Stimulated activated CD8-positive, alpha-beta memory T cell treated with anti-CD3 and anti-CD28 coated beads, Interleukin-4, amount 100 ng/mL, for 1 hour (primary cell): ENCODE data around the gene AANAT.

Source experiments
- DNase-seq, 2 donors: peaks; one replicate each; pipeline ENCODE4 v3.0.0-alpha.2; 2020; ENCODE audit warnings: low read depth in 2 of 2, low spot score in 1 of 2

AANAT gene

GRCh38 chr17:76485569-76485968, 18.2 kb downstream of the AANAT start:
- no peak for DNase-seq

- DNase-seq, result no peak
Observed at GRCh38 chr17:76487451-76488192, 20.2 kb downstream of the AANAT start.

- DNase-seq, result no peak
Observed at GRCh38 chr17:76490112-76490710, 22.8 kb downstream of the AANAT start.

- no peak for DNase-seq
Observed at GRCh38 chr17:76491271-76492122, 24.1 kb downstream of the AANAT start.

GRCh38 chr17:76492123-76492988, 25.0 kb downstream of the AANAT start:
- DNase-seq, result no peak

GRCh38 chr17:76492989-76493501, 25.6 kb downstream of the AANAT start:
- no peak for DNase-seq

GRCh38 chr17:76493505-76494167, 26.2 kb downstream of the AANAT start:
- DNase-seq, result no peak

GRCh38 chr17:76495663-76496400, 28.4 kb downstream of the AANAT start:
- DNase-seq, result no peak

- DNase-seq, result no peak
Observed at GRCh38 chr17:76496464-76496863, 29.1 kb downstream of the AANAT start.

GRCh38 chr17:76497699-76497978, 30.2 kb downstream of the AANAT start:
- no peak for DNase-seq

- DNase-seq, result no peak
Observed at GRCh38 chr17:76497979-76498875, 30.8 kb downstream of the AANAT start.

- DNase-seq, result no peak
Observed at GRCh38 chr17:76498876-76499251, 31.5 kb downstream of the AANAT start.

GRCh38 chr17:76499267-76499667, 31.9 kb downstream of the AANAT start:
- DNase-seq, result no peak

- no peak for DNase-seq
Observed at GRCh38 chr17:76500074-76500746, 32.8 kb downstream of the AANAT start.

- no peak for DNase-seq
Observed at GRCh38 chr17:76500747-76501017, 33.3 kb downstream of the AANAT start.

GRCh38 chr17:76501018-76501826, 33.8 kb downstream of the AANAT start, which contains the start of gene RHBDF2:
Gene RHBDF2, minus strand, starts transcription at chr17:76501423. Its CDS starts 19,899 bp downstream, at chr17:76481524.
- DNase-seq, result peak; percentile 92 to 95

GRCh38 chr17:76501827-76502307, 34.5 kb downstream of the AANAT start:
- no peak for DNase-seq
